Fibroblast of villous mesenchyme (primary cell): Measurements from ENCODE around the gene RAPGEF2. TPM values are rescaled to one million over a fixed set of nuclear protein-coding genes. Genes with fewer than 3 reads are reported as not detected.

Experiments
- DNase-seq: peaks from one replicate; pipeline ENCODE4 v3.0.0-alpha.2; 2010; ENCODE audit warnings: low read depth
- H3K4me3 ChIP-seq: 2 replicates; pipeline ENCODE4 v1.5.1; 2011; ENCODE audit warnings: low read depth, mild to moderate bottlenecking, low read length
- CTCF ChIP-seq: IDR thresholded peaks from 2 replicates; pipeline ENCODE4 v1.5.1; 2012; ENCODE audit warnings: low read depth, mild to moderate bottlenecking, low read length; ENCODE audit not compliant: insufficient read depth
- total RNA-seq: library from RNA; depleted of rRNA; stranded (reverse); fragments of >200 nt; gene quantifications from 2 replicates; pipeline ENCODE4 v1.2.3, GENCODE V29; 2012

RAPGEF2 gene
- total RNA-seq, 1 donor = 47.1 TPM

- no peak for TF ChIP-seq CTCF
- H3K4me3 ChIP-seq = no peak overlapping the region
- no peak for DNase-seq
Observed at GRCh38 chr4:159209249-159209648, 106.4 kb downstream of the RAPGEF2 start.

GRCh38 chr4:159210975-159211374 lies 108.1 kb downstream of the RAPGEF2 start:
- no peak for TF ChIP-seq CTCF
- DNase-seq = no peak
- H3K4me3 ChIP-seq = no peak overlapping the region

GRCh38 chr4:159212675-159213293 lies 109.9 kb downstream of the RAPGEF2 start:
- no peak overlapping the region for H3K4me3 ChIP-seq
- no peak for TF ChIP-seq CTCF
- no peak for DNase-seq

- DNase-seq = no peak
- no peak for TF ChIP-seq CTCF
- no peak overlapping the region for H3K4me3 ChIP-seq
Observed at GRCh38 chr4:159216834-159217233, 114.0 kb downstream of the RAPGEF2 start.

GRCh38 chr4:159219862-159220261 lies 117.0 kb downstream of the RAPGEF2 start:
- no peak for DNase-seq
- TF ChIP-seq CTCF = no peak
- no peak overlapping the region for H3K4me3 ChIP-seq

GRCh38 chr4:159220353-159220752 lies 117.5 kb downstream of the RAPGEF2 start:
- no peak overlapping the region for H3K4me3 ChIP-seq
- TF ChIP-seq CTCF = no peak
- DNase-seq = no peak

- no peak overlapping the region for H3K4me3 ChIP-seq
- no peak for DNase-seq
- no peak for TF ChIP-seq CTCF
Observed at GRCh38 chr4:159221280-159221679, 118.4 kb downstream of the RAPGEF2 start.
